GM18951 (cell line): ENCODE measurements around the gene RGS6.

Experiments
- POLR2A ChIP-seq: IDR thresholded peaks from 4 replicates; pipeline ENCODE4 v1.6.1; 2011; ENCODE audit warnings: mild to moderate bottlenecking; ENCODE audit not compliant: insufficient read length, insufficient read depth; ENCODE audit errors: extremely low read depth
- in situ Hi-C: fragments of 300-500 bp; cut with MboI; formaldehyde crosslinking; loops from one replicate; pipeline ENCODE4 v1.12.0; 2022; ENCODE audit warnings: low sequenced_read_pairs, mixed read lengths, inconsistent platforms; ENCODE audit not compliant: unreplicated experiment

RGS6 gene

DNA sequence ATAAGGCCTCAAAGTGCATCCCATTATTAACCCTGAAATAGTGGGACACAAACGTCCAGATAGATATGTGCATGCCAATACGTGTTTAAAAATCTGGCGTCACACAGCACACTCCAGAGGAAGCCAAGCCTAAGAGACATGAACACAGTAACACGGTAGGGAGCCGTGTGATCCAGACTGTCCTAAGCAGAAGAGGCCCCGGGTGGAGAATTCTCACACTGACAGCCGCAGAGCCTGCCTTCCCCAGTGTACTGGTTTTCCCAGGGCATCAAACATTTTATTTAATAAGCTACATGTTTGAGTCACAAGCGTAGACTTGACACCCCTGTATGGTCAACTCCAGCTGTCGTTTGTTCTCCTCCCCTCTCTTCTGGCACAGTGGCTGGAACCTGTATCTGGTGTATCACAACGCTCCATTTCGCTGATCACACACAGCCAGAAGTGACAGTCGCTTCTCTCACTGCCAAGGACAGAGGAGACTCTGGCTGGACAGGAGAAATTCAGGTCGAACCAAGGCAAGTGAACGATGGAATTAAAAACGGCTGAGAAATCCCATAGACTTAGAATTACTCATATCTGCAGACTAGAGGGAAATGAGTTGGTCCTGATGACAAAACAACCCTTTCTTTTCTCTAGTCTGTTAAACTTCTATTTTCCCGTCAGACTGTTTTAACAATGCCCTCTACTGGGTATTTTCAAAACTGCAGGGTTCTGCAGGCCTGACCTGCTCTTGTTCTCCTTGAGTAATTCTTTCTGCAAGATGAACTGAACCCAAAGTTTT is 359.9 kb downstream of the RGS6 start:
- no peak for TF ChIP-seq POLR2A
- in situ Hi-C loops = no loop called here

DNA sequence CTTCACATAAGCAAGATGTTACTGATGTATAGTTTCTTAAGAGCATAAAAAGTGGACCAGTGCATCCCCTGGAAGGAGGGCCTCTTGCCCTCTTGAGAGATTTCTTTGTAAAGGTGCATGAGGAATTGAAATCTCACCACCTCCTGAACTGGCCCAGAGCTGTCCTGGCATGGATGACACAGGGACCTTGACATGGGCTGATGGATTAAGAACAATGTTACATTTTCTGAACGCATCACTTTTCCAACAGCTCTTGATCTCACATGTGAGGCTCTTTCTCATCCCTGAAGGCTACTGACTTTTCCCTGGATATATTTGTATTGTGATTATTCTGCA is 360.4 kb downstream of the RGS6 start:
- no peak for TF ChIP-seq POLR2A
- in situ Hi-C loops = no loop called here

DNA sequence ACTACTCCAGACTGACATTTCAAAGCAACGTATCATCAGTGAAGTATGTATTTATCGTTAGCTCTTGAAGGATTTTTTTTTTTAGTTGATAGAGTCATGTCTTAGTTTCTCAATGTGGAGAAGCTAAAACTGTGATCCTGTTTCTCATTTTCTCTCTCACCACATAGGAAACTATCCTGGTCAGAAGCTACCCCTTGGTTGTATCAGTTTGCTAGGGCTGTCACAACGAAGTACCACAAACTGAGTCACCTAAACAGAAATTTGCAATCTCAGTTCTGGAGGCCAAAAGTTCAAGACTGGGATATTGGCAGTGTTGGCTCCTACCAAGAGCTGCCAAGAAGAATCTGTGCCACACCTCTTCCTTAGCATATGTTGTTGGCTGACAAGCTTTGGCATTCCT is 369.1 kb downstream of the RGS6 start:
- no peak for TF ChIP-seq POLR2A
- in situ Hi-C loops = no loop called here

DNA sequence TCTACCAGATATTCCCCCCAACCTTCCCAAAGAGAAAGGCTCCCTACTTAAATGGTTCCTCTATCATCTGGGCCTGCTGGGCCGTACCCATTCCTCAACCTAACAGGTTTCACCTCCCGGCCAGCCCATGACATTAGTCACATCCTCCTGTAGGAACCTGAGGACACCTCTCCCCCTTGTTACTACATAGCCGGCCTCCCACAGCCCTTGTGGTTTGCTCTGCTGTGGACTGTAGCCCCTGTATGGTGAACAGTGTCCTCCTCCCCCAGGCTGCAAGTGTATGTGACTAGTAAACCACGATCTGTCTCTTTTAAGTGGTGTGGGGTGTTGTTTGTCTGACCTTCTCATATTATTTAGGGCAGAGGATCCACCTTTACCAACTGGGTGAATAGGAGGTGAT is 371.7 kb downstream of the RGS6 start:
- in situ Hi-C loops = no loop called here
- TF ChIP-seq POLR2A = no peak

DNA sequence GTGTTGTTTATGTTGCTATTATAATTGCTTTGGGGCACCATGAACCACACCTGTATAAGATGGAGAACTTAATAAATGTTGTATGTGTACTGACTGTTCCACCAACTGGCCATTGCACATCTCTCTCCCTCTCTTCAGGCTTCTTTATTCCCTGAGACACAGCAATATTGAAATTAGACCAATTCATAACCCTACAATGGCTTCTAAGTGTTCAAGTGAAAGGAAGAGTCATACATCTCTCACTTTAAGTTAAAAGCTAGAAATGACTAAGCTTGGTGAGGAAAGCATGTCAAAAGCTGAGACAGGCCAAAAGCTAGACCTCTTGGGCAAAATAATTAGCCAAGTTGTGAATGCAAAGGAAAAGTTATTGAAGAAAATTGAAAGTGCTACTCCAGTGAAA is 373.3 kb downstream of the RGS6 start:
- in situ Hi-C loops = no loop called here
- TF ChIP-seq POLR2A = no peak

GRCh38 chr14:72308967-72309485 is 376.8 kb downstream of the RGS6 start:
- no peak for TF ChIP-seq POLR2A
- in situ Hi-C loops = no loop called here

GRCh38 chr14:72311116-72311515 is 378.9 kb downstream of the RGS6 start:
- in situ Hi-C loops = no loop called here
- TF ChIP-seq POLR2A = no peak

GRCh38 chr14:72311516-72311915 is 379.3 kb downstream of the RGS6 start:
- in situ Hi-C loops = no loop called here
- no peak for TF ChIP-seq POLR2A

DNA sequence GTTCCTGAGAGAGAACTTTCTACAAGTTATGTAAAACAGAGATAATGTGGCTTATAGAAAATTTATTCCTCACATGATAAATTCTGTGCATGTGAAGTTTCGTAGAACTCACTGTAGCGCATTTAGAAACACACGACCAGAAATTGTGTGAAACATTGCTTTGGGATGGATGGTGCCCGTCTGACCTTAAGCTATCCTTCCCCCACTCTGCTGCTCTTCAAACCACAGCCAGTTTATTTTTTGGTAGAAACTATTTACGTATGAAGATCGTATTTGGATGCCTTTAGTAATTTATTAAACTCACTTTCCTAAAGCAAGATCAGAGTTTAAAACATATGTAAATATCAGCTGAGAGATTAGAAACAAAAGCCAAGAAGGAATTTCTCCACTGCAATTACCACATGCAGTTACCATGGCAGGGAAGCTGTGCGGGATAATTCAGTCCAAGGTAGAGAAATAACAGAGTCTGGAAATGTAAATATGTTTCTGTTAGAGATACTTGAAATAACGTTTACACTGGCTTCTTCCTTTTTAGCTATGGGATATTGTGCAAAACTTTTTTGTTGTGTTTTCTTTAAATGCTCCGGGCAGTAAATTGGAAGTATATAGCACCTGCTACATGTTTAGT is 382.7 kb downstream of the RGS6 start:
- TF ChIP-seq POLR2A = no peak
- in situ Hi-C loops = no loop called here

GRCh38 chr14:72315714-72316113 is 383.5 kb downstream of the RGS6 start:
- in situ Hi-C loops = no loop called here
- TF ChIP-seq POLR2A = no peak

DNA sequence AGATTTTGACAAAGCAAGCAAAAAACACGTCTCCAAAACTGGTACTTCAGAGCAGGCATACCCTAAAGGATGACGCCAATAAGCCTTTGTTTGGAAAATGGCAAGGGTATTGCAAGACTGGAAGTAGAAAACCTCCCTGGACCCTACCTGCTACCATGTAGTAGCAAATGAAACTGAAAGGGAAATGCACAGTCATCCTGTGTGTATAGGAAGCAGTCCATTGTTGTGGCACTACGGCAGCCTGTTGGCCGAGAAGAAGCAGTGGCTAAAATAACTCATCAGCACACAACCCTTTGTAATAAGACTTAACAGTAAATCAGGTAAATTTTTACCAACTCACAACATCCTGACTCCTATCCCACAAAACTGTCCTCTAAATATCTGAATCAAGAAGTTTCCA is 386.4 kb downstream of the RGS6 start:
- in situ Hi-C loops = no loop called here
- no peak for TF ChIP-seq POLR2A

GRCh38 chr14:72332046-72332445 is 399.8 kb downstream of the RGS6 start:
- no peak for TF ChIP-seq POLR2A
- in situ Hi-C loops = no loop called here

GRCh38 chr14:72332871-72333270 is 400.6 kb downstream of the RGS6 start:
- no peak for TF ChIP-seq POLR2A
- in situ Hi-C loops = no loop called here

GRCh38 chr14:72333357-72333756 is 401.1 kb downstream of the RGS6 start:
- in situ Hi-C loops = no loop called here
- no peak for TF ChIP-seq POLR2A
